Measurements from ENCODE around the gene TRMT44.

DNA sequence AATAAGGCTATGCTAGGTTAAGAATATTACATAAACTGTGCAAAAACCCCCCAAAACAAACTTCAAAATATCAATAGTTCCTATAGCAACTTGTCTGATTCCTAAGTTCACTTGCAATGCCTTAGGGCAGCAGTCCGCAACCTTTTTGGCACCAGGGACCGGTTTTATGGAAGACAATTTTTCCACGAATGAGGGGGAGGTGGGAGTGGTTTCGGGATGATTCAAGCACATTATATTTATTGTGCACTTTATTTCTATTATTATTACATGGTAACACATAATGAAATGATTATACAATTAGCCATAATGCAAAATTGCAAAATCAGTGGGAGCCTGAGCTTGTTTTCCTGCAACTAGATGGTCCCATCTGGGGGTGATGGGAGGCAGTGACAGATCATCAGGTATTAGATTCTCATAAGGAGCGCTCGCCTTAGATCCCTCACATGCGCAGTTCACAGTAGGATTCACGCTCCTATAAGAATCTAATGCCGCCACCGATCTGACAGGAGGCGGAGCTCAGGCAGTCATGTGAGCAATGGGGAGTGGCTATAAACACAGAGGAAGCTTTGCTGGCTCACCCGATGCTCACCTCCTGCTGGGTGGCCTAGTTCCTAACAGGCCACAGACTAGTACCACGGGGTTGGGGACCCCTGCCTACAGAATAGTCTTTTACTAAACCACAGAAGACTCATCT, 39.8 kb upstream of the TRMT44 start:
- TF ChIP-seq, protein P1, sequence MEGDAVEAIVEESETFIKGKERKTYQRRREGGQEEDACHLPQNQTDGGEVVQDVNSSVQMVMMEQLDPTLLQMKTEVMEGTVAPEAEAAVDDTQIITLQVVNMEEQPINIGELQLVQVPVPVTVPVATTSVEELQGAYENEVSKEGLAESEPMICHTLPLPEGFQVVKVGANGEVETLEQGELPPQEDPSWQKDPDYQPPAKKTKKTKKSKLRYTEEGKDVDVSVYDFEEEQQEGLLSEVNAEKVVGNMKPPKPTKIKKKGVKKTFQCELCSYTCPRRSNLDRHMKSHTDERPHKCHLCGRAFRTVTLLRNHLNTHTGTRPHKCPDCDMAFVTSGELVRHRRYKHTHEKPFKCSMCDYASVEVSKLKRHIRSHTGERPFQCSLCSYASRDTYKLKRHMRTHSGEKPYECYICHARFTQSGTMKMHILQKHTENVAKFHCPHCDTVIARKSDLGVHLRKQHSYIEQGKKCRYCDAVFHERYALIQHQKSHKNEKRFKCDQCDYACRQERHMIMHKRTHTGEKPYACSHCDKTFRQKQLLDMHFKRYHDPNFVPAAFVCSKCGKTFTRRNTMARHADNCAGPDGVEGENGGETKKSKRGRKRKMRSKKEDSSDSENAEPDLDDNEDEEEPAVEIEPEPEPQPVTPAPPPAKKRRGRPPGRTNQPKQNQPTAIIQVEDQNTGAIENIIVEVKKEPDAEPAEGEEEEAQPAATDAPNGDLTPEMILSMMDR (IDR thresholded peaks at IDR 0.05): no peak
- TF ChIP-seq EZH2 (IDR thresholded peaks at IDR 0.05; ENCODE audit: borderline replicate concordance, insufficient read depth, low read depth, low read length, poor library complexity, severe bottlenecking): no peak
